HEK293 (cell line): ENCODE data around the gene USP2.
"Not testable (repeated sequence)": the region's sequence is repeated elsewhere in the genome, so short reads cannot be mapped to it uniquely, and the experiment has no call there.

ENCODE experiments used
- CTCF ChIP-seq: fragments of 450-650 bp; formaldehyde crosslinking; IDR thresholded peaks from 2 replicates; pipeline ENCODE4 v1.5.1; 2016; ENCODE audit warnings: missing biosample characterization, missing genetic modification characterization
- FEZF1 ChIP-seq: fragments of 450-650 bp; formaldehyde crosslinking; IDR thresholded peaks from 2 replicates; pipeline ENCODE4 v1.5.1; 2016; ENCODE audit warnings: missing biosample characterization, missing genetic modification characterization
- KLF9 ChIP-seq: fragments of 450-650 bp; formaldehyde crosslinking; IDR thresholded peaks from 2 replicates; pipeline ENCODE4 v1.5.1; 2016; ENCODE audit warnings: missing biosample characterization, missing genetic modification characterization, low read depth
- MYNN ChIP-seq: fragments of 450-650 bp; formaldehyde crosslinking; IDR thresholded peaks from 2 replicates; pipeline ENCODE4 v1.5.1; 2016; ENCODE audit warnings: missing biosample characterization, missing genetic modification characterization, borderline replicate concordance
- ZNF132 ChIP-seq: fragments of 450-650 bp; formaldehyde crosslinking; IDR thresholded peaks from 2 replicates; pipeline ENCODE4 v1.5.1; 2017; ENCODE audit warnings: missing biosample characterization, missing genetic modification characterization, borderline replicate concordance
- ZNF133 ChIP-seq: fragments of 450-650 bp; formaldehyde crosslinking; IDR thresholded peaks from 2 replicates; pipeline ENCODE4 v1.5.1; 2016; ENCODE audit warnings: missing biosample characterization, missing genetic modification characterization
- ZNF155 ChIP-seq: fragments of 450-650 bp; formaldehyde crosslinking; IDR thresholded peaks from 2 replicates; pipeline ENCODE4 v1.5.1; 2016; ENCODE audit warnings: missing biosample characterization, missing genetic modification characterization
- ZNF174 ChIP-seq: fragments of 450-650 bp; formaldehyde crosslinking; IDR thresholded peaks from 2 replicates; pipeline ENCODE4 v1.5.0; 2017; ENCODE audit warnings: missing biosample characterization, mild to moderate bottlenecking, missing genetic modification characterization
- ZNF274 ChIP-seq, 2 experiments: fragments of 200-500 bp in 1 of 2; fragments of 450-650 bp in 1 of 2; sonication (Bioruptor generic) in 1 of 2; formaldehyde crosslinking in 1 of 2; IDR thresholded peaks; 2 replicates each; pipeline versions ENCODE4 v1.5.1 to v1.6.1; 2014 to 2016; ENCODE audit warnings: borderline replicate concordance in 1 of 2, inconsistent platforms in 1 of 2, low read length in 1 of 2, missing biosample characterization in 1 of 2, missing genetic modification characterization in 1 of 2
- ZNF394 ChIP-seq: fragments of 450-650 bp; formaldehyde crosslinking; IDR thresholded peaks from 2 replicates; pipeline ENCODE4 v1.5.1; 2016; ENCODE audit warnings: missing biosample characterization, missing genetic modification characterization, mild to moderate bottlenecking, moderate library complexity, borderline replicate concordance
- ZNF416 ChIP-seq: fragments of 450-650 bp; formaldehyde crosslinking; IDR thresholded peaks from 2 replicates; pipeline ENCODE4 v1.5.1; 2016; ENCODE audit warnings: missing biosample characterization, missing genetic modification characterization
- ZNF426 ChIP-seq: fragments of 450-650 bp; formaldehyde crosslinking; IDR thresholded peaks from 2 replicates; pipeline ENCODE4 v1.5.1; 2017; ENCODE audit warnings: missing biosample characterization, missing genetic modification characterization, mild to moderate bottlenecking, inconsistent platforms, moderate library complexity
- ZNF670 ChIP-seq: fragments of 450-650 bp; formaldehyde crosslinking; IDR thresholded peaks from 2 replicates; pipeline ENCODE4 v1.5.1; 2016; ENCODE audit warnings: missing biosample characterization, missing genetic modification characterization, low read depth
- ZNF785 ChIP-seq: fragments of 450-650 bp; formaldehyde crosslinking; IDR thresholded peaks from 2 replicates; pipeline ENCODE4 v1.5.1; 2016; ENCODE audit warnings: missing biosample characterization, missing genetic modification characterization

- not testable (repeated sequence) for TF ChIP-seq ZNF394 (tag by site-specific recombination); ZNF174; ZNF132; MYNN (tag by site-specific recombination); ZNF155 (tag by site-specific recombination); ZNF274 (IDR thresholded peaks at IDR 0.05; ENCODE audit: low read length); ZNF274 (tag by site-specific recombination; IDR thresholded peaks at IDR 0.05; ENCODE audit: borderline replicate concordance); ZNF670 (tag by site-specific recombination); FEZF1; ZNF785 (tag by site-specific recombination); ZNF133 (tag by site-specific recombination); ZNF426; CTCF (tag by site-specific recombination); ZNF416 (tag by site-specific recombination); KLF9 (tag by site-specific recombination)
Observed at GRCh38 chr11:119405448-119405847, 24.0 kb upstream of the USP2 start.
